ENCODE measurements around the gene ADAMTS5. TPM values are rescaled to one million over a fixed set of nuclear protein-coding genes. Genes with fewer than 3 reads are reported as not detected.

Gene ADAMTS5
- total and polyA plus RNA-seq, 8 donors: 1.5 to 11.4 (median 8.6) TPM

GRCh38 chr21:26874347-26874746 is 92.5 kb downstream of the ADAMTS5 start:
- H3K9me3 ChIP-seq: peaks cover 0 to 23% of the 10 kb centered on the region in 2 donors
- intact Hi-C loops (cut with DNase I): no loop called here

More at GRCh38 chr21:26874347-26874746, 92.5 kb downstream of the ADAMTS5 start:
- Histone ChIP-seq H3K27me3 (no peaks in the 10 kb centered on the region), H3K27ac (no peak overlapping the region), H3K4me3 (no peak overlapping the region), H3K4me1 (no peaks in the 10 kb centered on the region), H3K36me3 (no peaks in the 10 kb centered on the region)
- DNase-seq (no peak), ATAC-seq (no peak)
- TF ChIP-seq CTCF (IDR thresholded peaks at IDR 0.05): no peak

Small RNA genes lying within 50 kb of the gene (microRNA-seq; reads per million reads assigned to microRNA genes)
- 0 reads per million in 2 donors for gene MIR4759

Other genes with a start within 250 kb of the ADAMTS5 start
- gene ADAMTS1, start 121.7 kb downstream of the ADAMTS5 start, total RNA-seq: 100 to 1,000 TPM in 1 of 2 donors, 10 to 100 TPM in 1; 54.2 to 101 TPM
- gene ADAMTS1, start 121.7 kb downstream of the ADAMTS5 start, polyA plus RNA-seq (ENCODE audit: insufficient read length in 6 of 6): 100 to 1,000 TPM in 3 of 6 donors, 10 to 100 TPM in 3; 71.5 to 147 (median 116) TPM